Adipocyte (in vitro differentiated cells): ENCODE data around the gene CFAP100.
A peak's percentile ranks its signal among the peaks of the same experiment; 100 is the strongest.

Experiments
- DNase-seq: peaks from one replicate; pipeline ENCODE4 v3.0.0-alpha.2; 2015; ENCODE audit warnings: low read depth
- H3K27me3 ChIP-seq: replicated peaks from 2 replicates; pipeline ENCODE4 v1.7.0; 2013; ENCODE audit warnings: mild to moderate bottlenecking, low read length, moderate library complexity; ENCODE audit not compliant: control insufficient read depth, insufficient read depth
- H3K36me3 ChIP-seq: 2 replicates; pipeline ENCODE4 v1.7.0; 2013; ENCODE audit warnings: low read length, mild to moderate bottlenecking, moderate library complexity; ENCODE audit not compliant: control insufficient read depth, insufficient read depth, severe bottlenecking
- H3K4me1 ChIP-seq: 2 replicates; pipeline ENCODE4 v1.7.0; 2013; ENCODE audit warnings: mild to moderate bottlenecking, low read length, moderate library complexity; ENCODE audit not compliant: control insufficient read depth, insufficient read depth
- H3K4me3 ChIP-seq: 2 replicates; pipeline ENCODE4 v1.7.0; 2013; ENCODE audit warnings: mild to moderate bottlenecking, low read length, moderate library complexity
- H3K9ac ChIP-seq: 2 replicates; pipeline ENCODE4 v1.7.0; 2013; ENCODE audit warnings: mild to moderate bottlenecking, low read length, moderate library complexity
- H3K9me3 ChIP-seq: 2 replicates; pipeline ENCODE4 v1.7.0; 2013; ENCODE audit warnings: mild to moderate bottlenecking, low read length, moderate library complexity; ENCODE audit not compliant: control insufficient read depth

Gene CFAP100

GRCh38 chr3:126440709-126440995 is 45.9 kb downstream of the CFAP100 start:
- DNase-seq = no peak
- Histone ChIP-seq H3K4me1 (no peaks in the 10 kb centered on the region), H3K9ac (no peak overlapping the region)

GRCh38 chr3:126441256-126441880 is 46.7 kb downstream of the CFAP100 start:
- no peaks in the 10 kb centered on the region for H3K27me3 ChIP-seq
- H3K4me1 ChIP-seq = no peaks in the 10 kb centered on the region
- DNase-seq = no peak
- H3K9me3 ChIP-seq = no peaks in the 10 kb centered on the region
- H3K9ac ChIP-seq = no peak overlapping the region
- peaks cover 51% of the 10 kb centered on the region for H3K36me3 ChIP-seq
- no peak overlapping the region for H3K4me3 ChIP-seq

More at GRCh38 chr3:126440709-126440995, 45.9 kb downstream of the CFAP100 start:
- Histone ChIP-seq H3K9me3 (no peaks in the 10 kb centered on the region), H3K4me3 (no peak overlapping the region), H3K36me3 (peaks cover 57% of the 10 kb centered on the region), H3K27me3 (no peaks in the 10 kb centered on the region)

GRCh38 chr3:126442094-126442855 is 47.6 kb downstream of the CFAP100 start:
- H3K9ac ChIP-seq = no peak overlapping the region
- DNase-seq = no peak

GRCh38 chr3:126442856-126443242 is 48.1 kb downstream of the CFAP100 start:
- Histone ChIP-seq H3K9me3 (no peaks in the 10 kb centered on the region), H3K4me1 (no peaks in the 10 kb centered on the region), H3K9ac (no peak overlapping the region), H3K27me3 (no peaks in the 10 kb centered on the region), H3K36me3 (peaks cover 43% of the 10 kb centered on the region), H3K4me3 (no peak overlapping the region)
- no peak for DNase-seq

More at GRCh38 chr3:126442094-126442855, 47.6 kb downstream of the CFAP100 start:
- Histone ChIP-seq H3K9me3 (no peaks in the 10 kb centered on the region), H3K27me3 (no peaks in the 10 kb centered on the region), H3K36me3 (peaks cover 42% of the 10 kb centered on the region), H3K4me1 (no peaks in the 10 kb centered on the region), H3K4me3 (no peak overlapping the region)

GRCh38 chr3:126445506-126445905 is 50.8 kb downstream of the CFAP100 start:
- no peak overlapping the region for H3K4me3 ChIP-seq
- H3K9me3 ChIP-seq = no peaks in the 10 kb centered on the region
- no peaks in the 10 kb centered on the region for H3K4me1 ChIP-seq
- H3K27me3 ChIP-seq = no peaks in the 10 kb centered on the region
- H3K36me3 ChIP-seq = peaks cover 43% of the 10 kb centered on the region
- DNase-seq = no peak
- H3K9ac ChIP-seq = no peak overlapping the region

GRCh38 chr3:126446301-126446700 is 51.6 kb downstream of the CFAP100 start:
- peaks cover 46% of the 10 kb centered on the region for H3K36me3 ChIP-seq
- no peaks in the 10 kb centered on the region for H3K4me1 ChIP-seq

GRCh38 chr3:126446791-126447190 is 52.1 kb downstream of the CFAP100 start:
- peak; percentile 25 for DNase-seq
- Histone ChIP-seq H3K9me3 (no peaks in the 10 kb centered on the region), H3K36me3 (peaks cover 49% of the 10 kb centered on the region), H3K27me3 (no peaks in the 10 kb centered on the region), H3K9ac (no peak overlapping the region), H3K4me1 (no peaks in the 10 kb centered on the region), H3K4me3 (no peak overlapping the region)

More at GRCh38 chr3:126446301-126446700, 51.6 kb downstream of the CFAP100 start:
- Histone ChIP-seq H3K27me3 (no peaks in the 10 kb centered on the region), H3K9ac (no peak overlapping the region), H3K9me3 (no peaks in the 10 kb centered on the region), H3K4me3 (no peak overlapping the region)
- DNase-seq = no peak

- no peak overlapping the region for H3K9ac ChIP-seq
- no peaks in the 10 kb centered on the region for H3K4me1 ChIP-seq
- no peaks in the 10 kb centered on the region for H3K27me3 ChIP-seq
- H3K36me3 ChIP-seq = peaks cover 54% of the 10 kb centered on the region
- no peak for DNase-seq
- no peaks in the 10 kb centered on the region for H3K9me3 ChIP-seq
- no peak overlapping the region for H3K4me3 ChIP-seq
Measured at GRCh38 chr3:126447456-126448106, 52.9 kb downstream of the CFAP100 start.

- Histone ChIP-seq H3K9me3 (no peaks in the 10 kb centered on the region), H3K4me3 (no peak overlapping the region), H3K4me1 (no peaks in the 10 kb centered on the region), H3K9ac (no peak overlapping the region), H3K27me3 (no peaks in the 10 kb centered on the region), H3K36me3 (peaks cover 57% of the 10 kb centered on the region)
- no peak for DNase-seq
Measured at GRCh38 chr3:126448136-126448892, 53.6 kb downstream of the CFAP100 start.

- no peak overlapping the region for H3K4me3 ChIP-seq
- H3K9ac ChIP-seq = no peak overlapping the region
- H3K36me3 ChIP-seq = peaks cover 59% of the 10 kb centered on the region
- no peaks in the 10 kb centered on the region for H3K9me3 ChIP-seq
- no peak for DNase-seq
- H3K4me1 ChIP-seq = no peaks in the 10 kb centered on the region
- no peaks in the 10 kb centered on the region for H3K27me3 ChIP-seq
Measured at GRCh38 chr3:126448893-126449180, 54.1 kb downstream of the CFAP100 start.

- Histone ChIP-seq H3K36me3 (peaks cover 64% of the 10 kb centered on the region), H3K9ac (no peak overlapping the region), H3K27me3 (no peaks in the 10 kb centered on the region), H3K4me3 (no peak overlapping the region), H3K4me1 (peaks cover 3% of the 10 kb centered on the region), H3K9me3 (no peaks in the 10 kb centered on the region)
- DNase-seq = no peak
Measured at GRCh38 chr3:126449621-126450051, 54.9 kb downstream of the CFAP100 start.
